AG04449 (cell line): ENCODE data around the gene PTGFR.

Experiments used
- CTCF ChIA-PET: fragments of 350-600 bp; formaldehyde crosslinking; extraction: SDS; loops from one replicate; lab custom pipeline; 2021; ENCODE audit warnings: antibody characterized with exemption; lab: Yijun Ruan, JAX
- POLR2A ChIA-PET: fragments of 400-600, 350-600 bp; formaldehyde crosslinking; extraction: SDS; loops from one replicate; lab custom pipeline; 2020; ENCODE audit warnings: antibody characterized with exemption, inconsistent platforms; lab: Yijun Ruan, JAX
- DNase-seq: peaks from one replicate; pipeline ENCODE4 v3.0.0-alpha.2; 2010; ENCODE audit warnings: low read depth, low spot score
- H3K4me3 ChIP-seq: 2 replicates; pipeline ENCODE4 v1.5.1; 2011; ENCODE audit warnings: low read depth, mild to moderate bottlenecking, control low read depth, low read length
- TF ChIP-seq, protein P1 (sequence below): IDR thresholded peaks from one replicate; pipeline ENCODE4 v1.5.1; 2011; ENCODE audit warnings: mild to moderate bottlenecking, moderate library complexity, low read length, control low read depth, inconsistent platforms; ENCODE audit not compliant: insufficient read depth; ENCODE audit errors: missing control alignments

The PTGFR gene

DNA sequence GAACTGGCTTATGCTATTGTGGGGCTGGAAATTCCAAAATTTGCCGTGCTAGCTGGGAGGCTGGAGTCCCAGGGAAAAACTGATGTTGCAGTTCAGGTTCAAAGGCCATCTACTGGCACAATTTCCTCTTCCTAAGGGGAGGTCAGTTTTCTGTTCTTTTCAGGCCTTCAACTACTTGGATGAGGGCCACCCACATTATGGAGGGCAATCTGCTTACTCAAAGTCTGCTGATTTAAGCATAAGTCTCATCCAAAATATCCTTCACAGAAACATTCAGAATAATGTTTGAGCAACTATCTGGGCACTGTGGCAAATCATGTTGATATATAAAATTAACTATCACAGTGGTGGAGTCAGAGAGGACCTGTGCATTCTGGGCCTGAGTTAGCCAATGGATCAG is 21.2 kb upstream of the PTGFR start:
- no peak for DNase-seq
- H3K4me3 ChIP-seq: no peak overlapping the region
- ChIA-PET POLR2A (no interaction called here), CTCF (interaction anchor here (1.5 kb wide), 1 partner anchor 12 kb away, joined by 3 read pairs; no protein-coding TSS in a partner anchor)
- TF ChIP-seq, protein P1, sequence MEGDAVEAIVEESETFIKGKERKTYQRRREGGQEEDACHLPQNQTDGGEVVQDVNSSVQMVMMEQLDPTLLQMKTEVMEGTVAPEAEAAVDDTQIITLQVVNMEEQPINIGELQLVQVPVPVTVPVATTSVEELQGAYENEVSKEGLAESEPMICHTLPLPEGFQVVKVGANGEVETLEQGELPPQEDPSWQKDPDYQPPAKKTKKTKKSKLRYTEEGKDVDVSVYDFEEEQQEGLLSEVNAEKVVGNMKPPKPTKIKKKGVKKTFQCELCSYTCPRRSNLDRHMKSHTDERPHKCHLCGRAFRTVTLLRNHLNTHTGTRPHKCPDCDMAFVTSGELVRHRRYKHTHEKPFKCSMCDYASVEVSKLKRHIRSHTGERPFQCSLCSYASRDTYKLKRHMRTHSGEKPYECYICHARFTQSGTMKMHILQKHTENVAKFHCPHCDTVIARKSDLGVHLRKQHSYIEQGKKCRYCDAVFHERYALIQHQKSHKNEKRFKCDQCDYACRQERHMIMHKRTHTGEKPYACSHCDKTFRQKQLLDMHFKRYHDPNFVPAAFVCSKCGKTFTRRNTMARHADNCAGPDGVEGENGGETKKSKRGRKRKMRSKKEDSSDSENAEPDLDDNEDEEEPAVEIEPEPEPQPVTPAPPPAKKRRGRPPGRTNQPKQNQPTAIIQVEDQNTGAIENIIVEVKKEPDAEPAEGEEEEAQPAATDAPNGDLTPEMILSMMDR: no peak

DNA sequence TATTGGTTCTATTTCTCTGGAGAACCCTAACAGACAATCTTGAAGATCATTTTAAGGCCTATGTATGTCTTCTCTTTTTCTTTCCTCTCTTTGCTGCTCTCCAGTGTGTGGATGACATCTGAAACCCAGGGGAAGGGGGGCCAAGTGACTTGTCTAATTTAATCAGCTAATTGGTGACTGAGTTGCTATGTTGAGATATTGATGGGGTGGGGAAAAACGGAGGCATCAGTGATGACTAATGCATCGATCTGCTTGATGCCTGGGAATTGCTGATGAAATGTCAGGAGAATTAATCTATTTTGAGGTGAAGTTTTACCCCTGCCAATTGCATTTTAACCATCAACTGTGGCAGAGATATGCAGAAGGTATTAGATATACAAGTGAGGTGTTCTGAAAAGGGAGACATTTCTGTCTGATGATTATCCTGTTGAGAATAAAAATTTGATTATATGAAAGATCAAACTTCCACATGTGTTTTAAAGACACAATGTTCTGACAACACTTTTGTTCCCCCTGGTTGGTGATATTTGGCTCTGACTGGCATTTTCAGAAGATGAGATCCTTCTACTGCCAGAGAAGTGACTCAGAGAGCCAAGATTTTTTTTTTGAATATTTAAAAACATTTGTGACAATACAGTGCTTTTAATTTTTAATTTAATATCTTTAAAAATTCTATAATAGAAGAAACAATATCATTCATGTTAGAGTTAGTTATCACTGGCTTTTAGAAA is 18.7 kb upstream of the PTGFR start:
- TF ChIP-seq, protein P1: no peak
- DNase-seq: no peak
- no peak overlapping the region for H3K4me3 ChIP-seq
- POLR2A ChIA-PET: no interaction called here
- CTCF ChIA-PET: no interaction called here

DNA sequence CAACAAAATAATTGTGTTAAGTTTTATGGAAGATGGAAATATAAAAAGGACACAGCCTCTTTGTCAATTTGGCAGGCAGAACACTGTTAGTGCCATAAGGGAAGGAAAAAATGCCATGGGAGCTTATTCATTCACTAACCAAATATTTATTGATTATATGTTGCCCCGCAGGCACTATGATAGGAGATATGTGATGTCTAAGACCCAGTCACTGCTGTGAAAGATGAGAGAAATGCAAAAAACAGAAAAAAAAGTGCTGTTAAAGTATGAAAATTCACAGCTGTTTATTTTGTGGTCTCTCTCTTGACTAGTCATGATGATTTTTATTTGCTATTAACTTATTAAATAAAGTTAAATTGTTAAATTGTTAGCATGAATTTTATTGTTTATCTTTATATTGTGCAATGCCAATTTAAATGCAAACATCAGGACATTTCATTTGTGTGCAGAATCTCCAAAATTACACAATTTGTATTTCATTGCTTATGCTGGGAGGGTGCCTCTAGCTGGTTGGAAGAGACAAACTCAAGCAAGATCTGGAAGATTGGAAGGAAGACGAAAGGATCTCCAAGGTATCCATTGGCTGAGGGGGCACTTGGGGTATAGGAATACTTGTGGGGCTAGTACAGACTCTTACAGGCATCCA is 17.8 kb upstream of the PTGFR start:
- POLR2A ChIA-PET: no interaction called here
- H3K4me3 ChIP-seq: no peak overlapping the region
- TF ChIP-seq, protein P1: no peak
- CTCF ChIA-PET: no interaction called here
- DNase-seq: no peak

DNA sequence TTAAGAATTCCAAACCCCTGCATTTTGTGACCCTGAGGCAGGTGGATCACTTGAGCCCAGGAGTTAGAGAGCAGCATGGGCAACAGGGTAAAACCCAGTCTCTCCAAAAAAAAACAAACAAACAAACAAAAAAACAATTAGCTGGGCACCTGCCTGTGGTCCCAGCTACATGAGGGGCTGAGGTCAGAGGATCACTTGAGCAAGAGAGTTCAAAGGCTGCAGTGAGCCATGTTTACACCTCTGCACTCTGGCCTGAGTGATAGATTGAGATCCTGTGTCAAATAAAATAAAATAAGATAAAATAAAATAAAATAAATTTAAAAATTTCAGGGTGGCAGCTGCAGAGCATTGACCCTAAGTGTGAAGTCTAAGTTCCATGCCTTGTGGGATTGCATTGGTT is 16.7 kb upstream of the PTGFR start:
- TF ChIP-seq, protein P1: no peak
- ChIA-PET CTCF (interaction anchor here (1.0 to 2.9 kb wide), 2 partner anchors 30 to 329 kb away, joined by 3 to 7 read pairs; no protein-coding TSS in a partner anchor), POLR2A (no interaction called here)
- no peak for DNase-seq
- no peak overlapping the region for H3K4me3 ChIP-seq

DNA sequence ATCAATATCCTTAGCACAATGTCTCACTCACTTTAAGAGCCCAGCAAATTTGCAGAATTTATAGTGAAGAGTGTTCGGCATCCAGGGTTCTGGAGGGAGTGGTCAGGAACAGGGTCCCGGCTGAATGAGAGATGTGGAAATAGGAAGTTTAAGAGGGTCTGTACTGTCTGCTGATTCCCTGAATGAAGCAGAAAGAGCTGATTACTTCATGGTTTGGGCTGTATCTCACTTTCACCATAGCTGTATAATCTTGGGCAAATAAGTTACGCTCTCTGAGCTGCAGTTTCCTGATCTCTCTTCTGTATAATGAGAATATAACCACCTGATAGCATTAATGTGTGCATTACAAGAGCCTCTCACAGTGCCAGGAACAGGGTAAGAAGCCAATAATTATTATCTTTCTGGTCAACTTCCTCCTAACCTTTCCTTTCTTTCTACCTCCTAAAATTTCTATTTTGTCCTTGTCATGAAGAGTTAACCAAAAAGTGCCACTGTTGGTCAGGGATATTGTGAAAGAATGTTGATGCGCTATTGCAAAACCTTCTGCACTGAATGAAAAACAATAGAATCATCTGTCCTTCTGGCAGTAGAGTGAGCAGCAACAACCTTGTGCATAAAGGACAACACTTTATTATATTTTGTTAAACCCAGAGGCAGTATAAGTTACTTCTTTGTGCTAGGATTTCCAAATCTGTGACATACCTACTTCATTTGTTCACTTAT is 14.7 kb upstream of the PTGFR start:
- TF ChIP-seq, protein P1: no peak
- DNase-seq: no peak
- ChIA-PET CTCF (interaction anchor here (2.9 kb wide), 1 partner anchor 331 kb away, joined by 7 read pairs; no protein-coding TSS in a partner anchor), POLR2A (no interaction called here)
- no peak overlapping the region for H3K4me3 ChIP-seq

DNA sequence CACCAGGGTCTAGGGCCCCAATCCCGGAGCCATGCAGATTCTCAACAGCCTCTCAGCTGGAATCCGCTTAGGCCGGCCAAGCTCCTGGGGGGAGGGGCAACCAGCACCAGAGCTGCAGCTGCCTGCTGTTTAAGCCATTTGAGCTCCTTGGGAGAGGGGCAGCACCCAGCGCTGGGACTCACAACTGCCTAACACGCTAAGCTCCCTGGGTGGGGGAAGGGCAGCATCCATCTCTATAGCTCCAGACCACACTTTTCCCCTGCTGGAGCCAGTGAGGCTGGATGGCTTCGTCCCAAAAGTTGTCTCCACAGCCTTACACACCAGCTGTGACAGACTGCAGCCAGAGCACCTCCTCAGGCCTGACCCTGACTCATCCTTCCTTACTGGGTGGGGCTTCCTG is 6.9 kb upstream of the PTGFR start:
- TF ChIP-seq, protein P1: no peak

More for the DNA sequence above, 6.9 kb upstream of the PTGFR start:
- CTCF ChIA-PET: interaction anchor here (1.3 kb wide), 1 partner anchor 123 kb away, joined by 4 read pairs; no protein-coding TSS in a partner anchor
- POLR2A ChIA-PET: no interaction called here
- no peak overlapping the region for H3K4me3 ChIP-seq
- no peak for DNase-seq
